Gastrocnemius medialis (tissue), 4 donors: ENCODE results near the gene OTX1.
"Not testable (repeated sequence)": the region's sequence is repeated elsewhere in the genome, so short reads cannot be mapped to it uniquely, and the experiment has no call there.

Source experiments
- POLR2A ChIP-seq, 2 donors: fragments of 450-650 bp; IDR thresholded peaks; one replicate each; pipeline ENCODE4 v1.6.1; 2017; ENCODE audit warnings: antibody characterized with exemption in 2 of 2, mild to moderate bottlenecking in 2 of 2, moderate library complexity in 2 of 2
- TF ChIP-seq, protein P1 (sequence below), 5 experiments: fragments of 450-650 bp in 3 of 5; fragments of 200-600 bp in 2 of 5; sonication (generic) in 2 of 5; IDR thresholded peaks in 4 of 5; conservative IDR thresholded peaks in 1 of 5; 1 replicate in 4 of 5; 2 replicates in 1 of 5; pipeline ENCODE4 v1.5.1; 2016 to 2019; ENCODE audit warnings: antibody characterized with exemption in 5 of 5, mild to moderate bottlenecking in 3 of 5, moderate library complexity in 3 of 5

DNA sequence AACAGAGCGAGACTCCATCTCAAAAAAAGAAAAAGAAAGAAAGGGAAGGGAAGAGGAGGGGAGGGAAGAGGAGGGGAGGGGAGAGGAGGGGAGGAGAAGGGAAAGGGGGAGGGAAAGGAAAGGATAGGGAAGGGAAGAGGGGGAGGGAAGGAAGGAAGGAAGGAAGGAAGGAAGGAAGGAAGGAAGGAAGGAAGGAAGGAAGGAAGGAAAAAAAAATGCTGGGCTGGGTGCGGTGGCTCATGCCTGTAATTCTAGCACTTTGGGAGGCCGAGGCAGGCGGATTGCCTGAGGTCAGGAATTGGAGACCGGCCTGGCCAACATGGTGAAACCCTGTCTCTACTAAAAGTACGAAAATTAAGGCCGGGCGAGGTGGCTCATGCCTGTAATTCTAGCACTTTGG, 30.9 kb upstream of the OTX1 start:
- TF ChIP-seq, protein P1, sequence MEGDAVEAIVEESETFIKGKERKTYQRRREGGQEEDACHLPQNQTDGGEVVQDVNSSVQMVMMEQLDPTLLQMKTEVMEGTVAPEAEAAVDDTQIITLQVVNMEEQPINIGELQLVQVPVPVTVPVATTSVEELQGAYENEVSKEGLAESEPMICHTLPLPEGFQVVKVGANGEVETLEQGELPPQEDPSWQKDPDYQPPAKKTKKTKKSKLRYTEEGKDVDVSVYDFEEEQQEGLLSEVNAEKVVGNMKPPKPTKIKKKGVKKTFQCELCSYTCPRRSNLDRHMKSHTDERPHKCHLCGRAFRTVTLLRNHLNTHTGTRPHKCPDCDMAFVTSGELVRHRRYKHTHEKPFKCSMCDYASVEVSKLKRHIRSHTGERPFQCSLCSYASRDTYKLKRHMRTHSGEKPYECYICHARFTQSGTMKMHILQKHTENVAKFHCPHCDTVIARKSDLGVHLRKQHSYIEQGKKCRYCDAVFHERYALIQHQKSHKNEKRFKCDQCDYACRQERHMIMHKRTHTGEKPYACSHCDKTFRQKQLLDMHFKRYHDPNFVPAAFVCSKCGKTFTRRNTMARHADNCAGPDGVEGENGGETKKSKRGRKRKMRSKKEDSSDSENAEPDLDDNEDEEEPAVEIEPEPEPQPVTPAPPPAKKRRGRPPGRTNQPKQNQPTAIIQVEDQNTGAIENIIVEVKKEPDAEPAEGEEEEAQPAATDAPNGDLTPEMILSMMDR (IDR thresholded peaks at IDR 0.05 in 4 of 5, conservative IDR thresholded peaks at IDR 0.05 in 1 of 5), result not testable (repeated sequence)
- not testable (repeated sequence) for TF ChIP-seq POLR2A (IDR thresholded peaks at IDR 0.05)
